Dendritic cell treated with granulocyte-macrophage colony-stimulating factor and Interleukin-4, amounts not matched to agents 40 ng/mL and 50 ng/mL, for 4 days (primary cell): ENCODE data around the gene RNASET2.

ENCODE experiments used
- H3K27ac Mint-ChIP-seq: one replicate; pipeline ENCODE4 v1.8.0; 2022; ENCODE audit warnings: mild to moderate bottlenecking, mixed read lengths
- H3K27me3 Mint-ChIP-seq: one replicate; pipeline ENCODE4 v1.8.0; 2022; ENCODE audit warnings: mild to moderate bottlenecking, mixed read lengths
- H3K36me3 Mint-ChIP-seq: one replicate; pipeline ENCODE4 v1.8.0; 2022; ENCODE audit warnings: low read depth, mixed read lengths
- H3K4me1 Mint-ChIP-seq: one replicate; pipeline ENCODE4 v1.8.0; 2022; ENCODE audit warnings: low read depth, mixed read lengths
- H3K4me3 Mint-ChIP-seq: one replicate; pipeline ENCODE4 v1.8.0; 2022; ENCODE audit warnings: mild to moderate bottlenecking, moderate library complexity, mixed read lengths
- H3K9me3 Mint-ChIP-seq: one replicate; pipeline ENCODE4 v1.8.0; 2022; ENCODE audit warnings: mixed read lengths
- intact Hi-C: fragments of 100-400 bp; cut with micrococcal nuclease; formaldehyde crosslinking; loops from one replicate; pipeline ENCODE4 v1.15.0; 2022

RNASET2 gene

GRCh38 chr6:166956444-166957086, at the start of gene RNASET2:
RNASET2 (minus strand) TSS chr6:166956550; CDS start chr6:166956182, 368 bp downstream.
- H3K4me1 Mint-ChIP-seq = peaks cover 80% of the 10 kb centered on the region
- intact Hi-C loops = loop anchor here (1.0 to 5.0 kb wide), 4 partner anchors 43 to 699 kb away; partner anchors contain the start of genes CEP43 and RPS6KA2
- peak within 1 kb of the TSS; percentile 91 for H3K4me3 Mint-ChIP-seq
- no peaks in the 10 kb centered on the region for H3K27me3 Mint-ChIP-seq
- peak within 1 kb of the TSS; percentile 94 for H3K27ac Mint-ChIP-seq
- peaks cover 46% of the 10 kb centered on the region for H3K36me3 Mint-ChIP-seq
- no peaks in the 10 kb centered on the region for H3K9me3 Mint-ChIP-seq

GRCh38 chr6:167005350-167006159, 49.2 kb upstream of the RNASET2 start:
- H3K4me3 Mint-ChIP-seq = no peak overlapping the region

GRCh38 chr6:167000759-167001158, 44.4 kb upstream of the RNASET2 start:
- H3K36me3 Mint-ChIP-seq = peaks cover 28% of the 10 kb centered on the region
- H3K27ac Mint-ChIP-seq = no peak overlapping the region
- no peaks in the 10 kb centered on the region for H3K9me3 Mint-ChIP-seq
- peaks cover 32% of the 10 kb centered on the region for H3K4me1 Mint-ChIP-seq
- intact Hi-C loops = loop anchor here (5.0 to 10.0 kb wide), 2 partner anchors 47 to 376 kb away; partner anchors contain the start of gene RPS6KA2
- no peaks in the 10 kb centered on the region for H3K27me3 Mint-ChIP-seq
- H3K4me3 Mint-ChIP-seq = no peak overlapping the region

More at GRCh38 chr6:167005350-167006159, 49.2 kb upstream of the RNASET2 start:
- peaks cover 66% of the 10 kb centered on the region for H3K36me3 Mint-ChIP-seq
- H3K27me3 Mint-ChIP-seq = no peaks in the 10 kb centered on the region
- intact Hi-C loops = loop anchor here (10.0 kb wide), 1 partner anchor 381 kb away; the partner anchor contains the start of gene RPS6KA2
- H3K27ac Mint-ChIP-seq = no peak overlapping the region
- H3K4me1 Mint-ChIP-seq = peaks cover 15% of the 10 kb centered on the region
- no peaks in the 10 kb centered on the region for H3K9me3 Mint-ChIP-seq

- peaks cover 21% of the 10 kb centered on the region for H3K36me3 Mint-ChIP-seq
- intact Hi-C loops = loop anchor here (1.0 to 10.0 kb wide), 5 partner anchors 44 to 375 kb away; partner anchors contain the start of genes RNASET2 and RPS6KA2
- no peaks in the 10 kb centered on the region for H3K27me3 Mint-ChIP-seq
- no peaks in the 10 kb centered on the region for H3K9me3 Mint-ChIP-seq
- peaks cover 32% of the 10 kb centered on the region for H3K4me1 Mint-ChIP-seq
- peak overlapping the region; percentile 88 for H3K4me3 Mint-ChIP-seq
- H3K27ac Mint-ChIP-seq = peak overlapping the region; percentile 76
These were observed 43.5 kb upstream of the RNASET2 start for GRCh38 chr6:166999884-167000253.

GRCh38 chr6:166999145-166999883, 43.0 kb upstream of the RNASET2 start, which contains the start of gene CEP43:
CEP43 (plus strand) TSS chr6:166999397; CDS start chr6:166999413, 16 bp downstream.
- peak within 1 kb of the TSS; percentile 76 for H3K27ac Mint-ChIP-seq
- H3K27me3 Mint-ChIP-seq = no peaks in the 10 kb centered on the region
- H3K4me3 Mint-ChIP-seq = peak within 1 kb of the TSS; percentile 88
- H3K9me3 Mint-ChIP-seq = no peaks in the 10 kb centered on the region
- H3K36me3 Mint-ChIP-seq = peaks cover 25% of the 10 kb centered on the region
- intact Hi-C loops = loop anchor here (1.0 to 10.0 kb wide), 3 partner anchors 43 to 143 kb away; partner anchors contain the start of gene RNASET2
- H3K4me1 Mint-ChIP-seq = peaks cover 32% of the 10 kb centered on the region

- intact Hi-C loops = loop anchor here (1.0 to 10.0 kb wide), 3 partner anchors 42 to 144 kb away; partner anchors contain the start of gene RNASET2
- H3K36me3 Mint-ChIP-seq = peaks cover 25% of the 10 kb centered on the region
- H3K9me3 Mint-ChIP-seq = no peaks in the 10 kb centered on the region
- H3K27me3 Mint-ChIP-seq = no peaks in the 10 kb centered on the region
- H3K4me3 Mint-ChIP-seq = peak overlapping the region; percentile 88
- H3K4me1 Mint-ChIP-seq = peaks cover 32% of the 10 kb centered on the region
- peak overlapping the region; percentile 76 for H3K27ac Mint-ChIP-seq
These were observed 42.1 kb upstream of the RNASET2 start for GRCh38 chr6:166998256-166999144.

GRCh38 chr6:166997768-166998255, 41.5 kb upstream of the RNASET2 start:
- intact Hi-C loops = loop anchor here (10.0 kb wide), 1 partner anchor 97 kb away; no protein-coding TSS in a partner anchor
- Mint-ChIP-seq H3K27ac (peak overlapping the region; percentile 76), H3K4me3 (peak overlapping the region; percentile 88), H3K27me3 (no peaks in the 10 kb centered on the region), H3K4me1 (peaks cover 32% of the 10 kb centered on the region), H3K9me3 (no peaks in the 10 kb centered on the region), H3K36me3 (peaks cover 25% of the 10 kb centered on the region)

GRCh38 chr6:166997348-166997747, 41.0 kb upstream of the RNASET2 start:
- H3K9me3 Mint-ChIP-seq = no peaks in the 10 kb centered on the region
- H3K4me1 Mint-ChIP-seq = peaks cover 32% of the 10 kb centered on the region
- H3K27me3 Mint-ChIP-seq = no peaks in the 10 kb centered on the region
- H3K27ac Mint-ChIP-seq = peak overlapping the region; percentile 76
- peak overlapping the region; percentile 88 for H3K4me3 Mint-ChIP-seq
- H3K36me3 Mint-ChIP-seq = peaks cover 25% of the 10 kb centered on the region
- intact Hi-C loops = loop anchor here (10.0 kb wide), 1 partner anchor 97 kb away; no protein-coding TSS in a partner anchor

- no peak overlapping the region for H3K4me3 Mint-ChIP-seq
- H3K9me3 Mint-ChIP-seq = no peaks in the 10 kb centered on the region
- H3K27me3 Mint-ChIP-seq = no peaks in the 10 kb centered on the region
- H3K27ac Mint-ChIP-seq = no peak overlapping the region
- peaks cover 19% of the 10 kb centered on the region for H3K36me3 Mint-ChIP-seq
- intact Hi-C loops = loop anchor here (10.0 kb wide), 1 partner anchor 98 kb away; no protein-coding TSS in a partner anchor
- peaks cover 29% of the 10 kb centered on the region for H3K4me1 Mint-ChIP-seq
These were observed 40.1 kb upstream of the RNASET2 start for GRCh38 chr6:166996406-166996805.

GRCh38 chr6:166989427-166990032, 33.2 kb upstream of the RNASET2 start:
- Mint-ChIP-seq H3K27me3 (no peaks in the 10 kb centered on the region), H3K36me3 (peaks cover under 1% of the 10 kb centered on the region), H3K9me3 (no peaks in the 10 kb centered on the region), H3K4me1 (peaks cover 18% of the 10 kb centered on the region), H3K4me3 (no peak overlapping the region), H3K27ac (no peak overlapping the region)
- intact Hi-C loops = loop anchor here (1.0 to 10.0 kb wide), 3 partner anchors 37 to 203 kb away; no protein-coding TSS in a partner anchor

- no peaks in the 10 kb centered on the region for H3K27me3 Mint-ChIP-seq
- peaks cover 18% of the 10 kb centered on the region for H3K4me1 Mint-ChIP-seq
- no peaks in the 10 kb centered on the region for H3K36me3 Mint-ChIP-seq
- H3K4me3 Mint-ChIP-seq = no peak overlapping the region
- H3K27ac Mint-ChIP-seq = no peak overlapping the region
- no peaks in the 10 kb centered on the region for H3K9me3 Mint-ChIP-seq
- intact Hi-C loops = loop anchor here (1.0 to 2.0 kb wide), 2 partner anchors 36 to 202 kb away; no protein-coding TSS in a partner anchor
These were observed 32.4 kb upstream of the RNASET2 start for GRCh38 chr6:166988674-166989201.

- H3K27me3 Mint-ChIP-seq = no peaks in the 10 kb centered on the region
- H3K4me1 Mint-ChIP-seq = peaks cover 18% of the 10 kb centered on the region
- no peak overlapping the region for H3K4me3 Mint-ChIP-seq
- intact Hi-C loops = loop anchor here (2.0 kb wide), 1 partner anchor 35 kb away; no protein-coding TSS in a partner anchor
- H3K9me3 Mint-ChIP-seq = no peaks in the 10 kb centered on the region
- no peaks in the 10 kb centered on the region for H3K36me3 Mint-ChIP-seq
- H3K27ac Mint-ChIP-seq = no peak overlapping the region
These were observed 31.6 kb upstream of the RNASET2 start for GRCh38 chr6:166987930-166988329.
